Measurements from ENCODE around the gene KIF11.

Gene KIF11

GRCh38 chr10:92595505-92595904 lies 2.6 kb downstream of the KIF11 start:
- H3K27ac ChIP-seq (ENCODE audit: low read depth, low read length) = no peak overlapping the region
- peaks cover 29% of the 10 kb centered on the region for H4K20me1 ChIP-seq (ENCODE audit: control insufficient read depth, insufficient read depth, low read depth, low read length)
- no peaks in the 10 kb centered on the region for H3K27me3 ChIP-seq (ENCODE audit: control insufficient read depth, low read length)
- H3F3A ChIP-seq (ENCODE audit: control insufficient read depth, insufficient read depth) = peaks cover 15% of the 10 kb centered on the region
- H3K4me3 ChIP-seq (ENCODE audit: low read length) = peak overlapping the region; percentile 87
- H3K4me2 ChIP-seq (ENCODE audit: low read length) = peak overlapping the region; percentile 86
- TF ChIP-seq, protein P1, sequence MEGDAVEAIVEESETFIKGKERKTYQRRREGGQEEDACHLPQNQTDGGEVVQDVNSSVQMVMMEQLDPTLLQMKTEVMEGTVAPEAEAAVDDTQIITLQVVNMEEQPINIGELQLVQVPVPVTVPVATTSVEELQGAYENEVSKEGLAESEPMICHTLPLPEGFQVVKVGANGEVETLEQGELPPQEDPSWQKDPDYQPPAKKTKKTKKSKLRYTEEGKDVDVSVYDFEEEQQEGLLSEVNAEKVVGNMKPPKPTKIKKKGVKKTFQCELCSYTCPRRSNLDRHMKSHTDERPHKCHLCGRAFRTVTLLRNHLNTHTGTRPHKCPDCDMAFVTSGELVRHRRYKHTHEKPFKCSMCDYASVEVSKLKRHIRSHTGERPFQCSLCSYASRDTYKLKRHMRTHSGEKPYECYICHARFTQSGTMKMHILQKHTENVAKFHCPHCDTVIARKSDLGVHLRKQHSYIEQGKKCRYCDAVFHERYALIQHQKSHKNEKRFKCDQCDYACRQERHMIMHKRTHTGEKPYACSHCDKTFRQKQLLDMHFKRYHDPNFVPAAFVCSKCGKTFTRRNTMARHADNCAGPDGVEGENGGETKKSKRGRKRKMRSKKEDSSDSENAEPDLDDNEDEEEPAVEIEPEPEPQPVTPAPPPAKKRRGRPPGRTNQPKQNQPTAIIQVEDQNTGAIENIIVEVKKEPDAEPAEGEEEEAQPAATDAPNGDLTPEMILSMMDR (IDR thresholded peaks at IDR 0.05; ENCODE audit: low read depth, low read length, poor library complexity, severe bottlenecking) = no peak
- TF ChIP-seq EZH2phosphoT487 (IDR thresholded peaks at IDR 0.05; ENCODE audit: borderline replicate concordance, low read length) = no peak
- peaks cover 52% of the 10 kb centered on the region for H3K36me3 ChIP-seq (ENCODE audit: control insufficient read depth, low read length)
- no peaks in the 10 kb centered on the region for H3K9me2 ChIP-seq (replicated peaks; ENCODE audit: control insufficient read depth, low read length)
- H3K79me2 ChIP-seq (ENCODE audit: control insufficient read depth, low read length) = peaks cover 76% of the 10 kb centered on the region
- H3K9me3 ChIP-seq (ENCODE audit: control insufficient read depth, insufficient read depth, low read length) = no peaks in the 10 kb centered on the region
- peaks cover 56% of the 10 kb centered on the region for H3K4me1 ChIP-seq (ENCODE audit: control insufficient read depth, low read length)

- TF ChIP-seq, protein P1 (IDR thresholded peaks at IDR 0.05; ENCODE audit: low read depth, low read length, poor library complexity, severe bottlenecking) = no peak
- no peak for TF ChIP-seq EZH2phosphoT487 (IDR thresholded peaks at IDR 0.05; ENCODE audit: borderline replicate concordance, low read length)
- no peak overlapping the region for H3K4me3 ChIP-seq (ENCODE audit: low read length)
- peaks cover 56% of the 10 kb centered on the region for H3K36me3 ChIP-seq (ENCODE audit: control insufficient read depth, low read length)
- no peak overlapping the region for H3K27ac ChIP-seq (ENCODE audit: low read depth, low read length)
- no peaks in the 10 kb centered on the region for H3K9me3 ChIP-seq (ENCODE audit: control insufficient read depth, insufficient read depth, low read length)
- 0 out of 2 replicates have a peak overlapping the region, but pooled peaks have one; percentile 4 for H3K4me2 ChIP-seq (ENCODE audit: low read length)
- H3K9me2 ChIP-seq (replicated peaks; ENCODE audit: control insufficient read depth, low read length) = no peaks in the 10 kb centered on the region
- H3K79me2 ChIP-seq (ENCODE audit: control insufficient read depth, low read length) = peaks cover 100% of the 10 kb centered on the region
- peaks cover 53% of the 10 kb centered on the region for H3K4me1 ChIP-seq (ENCODE audit: control insufficient read depth, low read length)
- peaks cover 38% of the 10 kb centered on the region for H4K20me1 ChIP-seq (ENCODE audit: control insufficient read depth, insufficient read depth, low read depth, low read length)
- H3K27me3 ChIP-seq (ENCODE audit: control insufficient read depth, low read length) = no peaks in the 10 kb centered on the region
- H3F3A ChIP-seq (ENCODE audit: control insufficient read depth, insufficient read depth) = peaks cover 4% of the 10 kb centered on the region
Observed at GRCh38 chr10:92598321-92598720, 5.4 kb downstream of the KIF11 start.

DNA sequence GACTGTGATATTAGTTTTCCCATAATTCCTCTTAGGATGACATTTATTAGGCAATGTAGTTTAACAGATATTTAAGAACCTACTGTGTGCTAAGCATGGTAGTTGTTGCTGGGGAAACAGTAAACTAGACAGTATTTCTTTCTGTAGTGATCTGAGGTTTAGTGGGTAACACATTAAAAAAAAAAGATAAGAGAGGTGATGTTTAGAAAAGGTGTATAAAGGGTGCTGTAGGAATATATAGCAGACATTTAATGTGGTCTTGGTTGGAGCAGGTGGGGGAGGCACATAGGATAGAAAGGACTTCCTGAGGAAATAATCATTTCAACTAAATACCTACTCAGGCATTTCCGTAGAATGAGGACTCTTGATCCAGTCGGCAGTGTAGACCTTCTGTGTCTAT lies 11.9 kb downstream of the KIF11 start:
- Histone ChIP-seq H4K20me1 (ENCODE audit: control insufficient read depth, insufficient read depth, low read depth, low read length) (peaks cover 22% of the 10 kb centered on the region), H3F3A (ENCODE audit: control insufficient read depth, insufficient read depth) (peaks cover 4% of the 10 kb centered on the region)
- no peak for TF ChIP-seq EZH2phosphoT487 (IDR thresholded peaks at IDR 0.05; ENCODE audit: borderline replicate concordance, low read length)
- TF ChIP-seq, protein P1 (IDR thresholded peaks at IDR 0.05; ENCODE audit: low read depth, low read length, poor library complexity, severe bottlenecking) = no peak

More for the DNA sequence above, 11.9 kb downstream of the KIF11 start:
- Histone ChIP-seq H3K4me3 (ENCODE audit: low read length) (no peak overlapping the region), H3K27ac (ENCODE audit: low read depth, low read length) (no peak overlapping the region), H3K79me2 (ENCODE audit: control insufficient read depth, low read length) (peaks cover 93% of the 10 kb centered on the region), H3K4me2 (ENCODE audit: low read length) (no peak overlapping the region), H3K4me1 (ENCODE audit: control insufficient read depth, low read length) (peaks cover 15% of the 10 kb centered on the region), H3K9me3 (ENCODE audit: control insufficient read depth, insufficient read depth, low read length) (no peaks in the 10 kb centered on the region), H3K27me3 (ENCODE audit: control insufficient read depth, low read length) (no peaks in the 10 kb centered on the region), H3K36me3 (ENCODE audit: control insufficient read depth, low read length) (peaks cover 68% of the 10 kb centered on the region), H3K9me2 (replicated peaks; ENCODE audit: control insufficient read depth, low read length) (no peaks in the 10 kb centered on the region)

Data from DOHH2 (cell line).